SK-N-SH treated with all-trans-retinoic acid at 6 μM for 48 hours (cell line): ENCODE measurements around the gene RAB31.

Source experiments
- ATAC-seq: fragments of 200-7000 bp; cut with Tn5 transposase; 3 replicates; pipeline ENCODE4 v1.9.1; 2020; ENCODE audit warnings: mild to moderate bottlenecking, moderate library complexity
- ARNTL ChIP-seq: fragments of 450-650 bp; formaldehyde crosslinking; IDR thresholded peaks from 2 replicates; pipeline ENCODE4 v1.5.0; 2020; ENCODE audit warnings: low read depth, mild to moderate bottlenecking, moderate library complexity, borderline replicate concordance
- BACH2 ChIP-seq: fragments of 250-450 bp; sonication (Bioruptor Pico); IDR thresholded peaks from 2 replicates; pipeline ENCODE4 v1.9.0; 2021; ENCODE audit warnings: mild to moderate bottlenecking, borderline replicate concordance
- CSDC2 ChIP-seq: fragments of 250-450 bp; sonication (Bioruptor Pico); IDR thresholded peaks from 2 replicates; pipeline ENCODE4 v1.5.0; 2020; ENCODE audit warnings: mild to moderate bottlenecking, moderate library complexity
- CSRNP3 ChIP-seq: fragments of 250-450 bp; sonication (Bioruptor Pico); IDR thresholded peaks from 2 replicates; pipeline ENCODE4 v1.5.1; 2021; ENCODE audit warnings: mild to moderate bottlenecking, moderate library complexity
- ESRRG ChIP-seq: fragments of 250-450 bp; sonication (Bioruptor Pico); IDR thresholded peaks from 2 replicates; pipeline ENCODE4 v1.6.1; 2021; ENCODE audit warnings: mild to moderate bottlenecking
- ISL1 ChIP-seq: fragments of 250-450 bp; sonication (Bioruptor Pico); IDR thresholded peaks from 2 replicates; pipeline ENCODE4 v2.1.2; 2022; ENCODE audit warnings: mild to moderate bottlenecking, moderate library complexity
- OSR1 ChIP-seq: fragments of 250-450 bp; sonication (Bioruptor Pico); IDR thresholded peaks from 2 replicates; pipeline ENCODE4 v1.8.0; 2022; ENCODE audit warnings: moderate library complexity, mild to moderate bottlenecking, inconsistent platforms
- PATZ1 ChIP-seq: fragments of 250-450 bp; sonication (Bioruptor Pico); IDR thresholded peaks from 2 replicates; pipeline ENCODE4 v1.8.0; 2020; ENCODE audit warnings: mild to moderate bottlenecking, moderate library complexity, borderline replicate concordance
- POU6F1 ChIP-seq: fragments of 250-450 bp; sonication (Bioruptor Pico); IDR thresholded peaks from 2 replicates; pipeline ENCODE4 v1.8.0; 2021; ENCODE audit warnings: low read depth, mild to moderate bottlenecking, moderate library complexity, borderline replicate concordance
- PPARA ChIP-seq: fragments of 250-450 bp; sonication (Bioruptor Pico); IDR thresholded peaks from 2 replicates; pipeline ENCODE4 v1.5.0; 2020; ENCODE audit warnings: mild to moderate bottlenecking, borderline replicate concordance
- RARB ChIP-seq: fragments of 250-450 bp; sonication (Bioruptor Pico); IDR thresholded peaks from 2 replicates; pipeline ENCODE4 v1.8.0; 2021; ENCODE audit warnings: mild to moderate bottlenecking, moderate library complexity
- SNAI2 ChIP-seq: fragments of 250-450 bp; sonication (Bioruptor Pico); IDR thresholded peaks from 2 replicates; pipeline ENCODE4 v1.5.0; 2020; ENCODE audit warnings: mild to moderate bottlenecking, moderate library complexity
- TOX ChIP-seq: fragments of 250-450 bp; sonication (Bioruptor Pico); IDR thresholded peaks from 2 replicates; pipeline ENCODE4 v1.8.0; 2021; ENCODE audit warnings: mild to moderate bottlenecking, moderate library complexity, borderline replicate concordance
- TSHZ2 ChIP-seq: fragments of 250-450 bp; sonication (Bioruptor Pico); IDR thresholded peaks from 2 replicates; pipeline ENCODE4 v1.5.0; 2020; ENCODE audit warnings: mild to moderate bottlenecking, moderate library complexity
- ZFP3 ChIP-seq: fragments of 250-450 bp; sonication (Bioruptor Pico); IDR thresholded peaks from 2 replicates; pipeline ENCODE4 v1.5.0; 2020; ENCODE audit warnings: mild to moderate bottlenecking, moderate library complexity
- ZNF565 ChIP-seq: fragments of 450-650 bp; formaldehyde crosslinking; conservative IDR thresholded peaks from 2 replicates; pipeline ENCODE4 v1.5.0; 2020; ENCODE audit warnings: low read depth, mild to moderate bottlenecking, moderate library complexity
- ZNF70 ChIP-seq: fragments of 450-650 bp; formaldehyde crosslinking; IDR thresholded peaks from 2 replicates; pipeline ENCODE4 v1.5.0; 2020; ENCODE audit warnings: mild to moderate bottlenecking, moderate library complexity
- ZNF8 ChIP-seq: fragments of 450-650 bp; formaldehyde crosslinking; IDR thresholded peaks from 2 replicates; pipeline ENCODE4 v1.5.0; 2020; ENCODE audit warnings: mild to moderate bottlenecking, moderate library complexity

RAB31 gene

GRCh38 chr18:9772847-9773677 lies 65.0 kb downstream of the RAB31 start:
- no peak for ATAC-seq
- TF ChIP-seq POU6F1 (CRISPR knock-in tag) (no peak), TSHZ2 (CRISPR knock-in tag) (no peak), ISL1 (CRISPR knock-in tag) (no peak), ZFP3 (CRISPR knock-in tag) (no peak), ZNF70 (CRISPR knock-in tag) (no peak)

DNA sequence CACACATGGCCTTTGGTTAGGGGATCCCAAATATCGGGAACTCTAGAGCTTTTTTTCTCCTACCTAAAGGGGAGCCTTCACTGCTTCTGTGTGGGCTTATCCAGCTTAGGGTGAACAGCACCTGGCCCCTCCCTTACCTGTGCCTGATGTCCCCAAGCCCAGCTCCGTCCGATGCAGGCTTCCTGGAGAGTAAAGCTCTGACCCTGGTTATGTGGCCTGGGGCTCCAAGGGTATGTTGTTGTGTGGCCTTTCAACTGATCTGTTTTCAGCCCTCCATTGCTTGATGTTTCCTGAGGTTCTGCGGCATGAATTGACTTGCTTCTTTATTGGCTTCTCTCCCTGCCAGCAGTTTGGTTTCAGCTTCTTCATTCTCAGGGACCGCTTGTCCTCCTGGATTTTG lies 66.0 kb downstream of the RAB31 start:
- no peak for ATAC-seq
- TF ChIP-seq ZNF8 (CRISPR knock-in tag): no peak
- no peak for TF ChIP-seq ZNF70 (CRISPR knock-in tag)
- TF ChIP-seq BACH2: no peak
- TF ChIP-seq ESRRG: no peak
- no peak for TF ChIP-seq ISL1 (CRISPR knock-in tag)

GRCh38 chr18:9775178-9775577 lies 67.1 kb downstream of the RAB31 start:
- TF ChIP-seq SNAI2 (CRISPR knock-in tag) (no peak), TOX (CRISPR knock-in tag) (no peak), ZNF565 (CRISPR knock-in tag) (no peak)
- no peak for ATAC-seq

- no peak for TF ChIP-seq ZNF8 (CRISPR knock-in tag)
- no peak for TF ChIP-seq ESRRG
- TF ChIP-seq PATZ1 (CRISPR knock-in tag): no peak
- no peak for TF ChIP-seq ZNF70 (CRISPR knock-in tag)
- no peak for TF ChIP-seq SNAI2 (CRISPR knock-in tag)
- no peak for TF ChIP-seq PPARA
- TF ChIP-seq BACH2: no peak
- TF ChIP-seq ARNTL (CRISPR knock-in tag): no peak
- TF ChIP-seq CSRNP3 (CRISPR knock-in tag): no peak
- TF ChIP-seq CSDC2: no peak
- TF ChIP-seq TOX (CRISPR knock-in tag): no peak
- TF ChIP-seq OSR1: no peak
- TF ChIP-seq RARB (CRISPR knock-in tag): no peak
- no peak for TF ChIP-seq ISL1 (CRISPR knock-in tag)
- no peak for TF ChIP-seq ZNF565 (CRISPR knock-in tag)
- TF ChIP-seq POU6F1 (CRISPR knock-in tag): no peak
- no peak for ATAC-seq
Measured at GRCh38 chr18:9779630-9780029, 71.5 kb downstream of the RAB31 start.
